ENCODE data around the gene MEF2D. TPM values are rescaled to one million over a fixed set of nuclear protein-coding genes. Genes with fewer than 3 reads are reported as not detected.

Gene MEF2D
- polyA plus RNA-seq, 1 donor (not counting 4 experiments of a cell fraction or from before 2014, with no cell fraction given) = 9.3 TPM

GRCh38 chr1:156508955-156509234, 8.3 kb upstream of the MEF2D start:
- Histone ChIP-seq H3K9ac (ENCODE audit: control insufficient read depth, extremely low read depth, insufficient read depth, low read length) (no peak overlapping the region), H2AFZ (ENCODE audit: control insufficient read depth, low read length) (no peak overlapping the region), H3K79me2 (ENCODE audit: control insufficient read depth, insufficient read depth, low read length) (no peaks in the 10 kb centered on the region), H3K9me1 (ENCODE audit: control insufficient read depth, extremely low read depth, insufficient read depth, low read length) (no peaks in the 10 kb centered on the region), H3K27ac (ENCODE audit: control insufficient read depth, insufficient read depth, low read length) (no peak overlapping the region), H3K4me3 (ENCODE audit: control insufficient read depth in 2 of 3, extremely low read depth in 1 of 3, insufficient read depth in 2 of 3, low read depth in 1 of 3, low read length in 3 of 3) (no peak overlapping the region), H4K20me1 (ENCODE audit: control insufficient read depth, extremely low read depth, insufficient read depth, low read length) (no peaks in the 10 kb centered on the region), H3K4me1 (ENCODE audit: control insufficient read depth, extremely low read depth, insufficient read depth, low read length) (peaks cover 16% of the 10 kb centered on the region), H3K4me2 (ENCODE audit: control insufficient read depth, extremely low read depth, insufficient read depth, low read depth, low read length) (no peak overlapping the region), H3K36me3 (ENCODE audit: control insufficient read depth in 2 of 2, extremely low read depth in 1 of 2, insufficient read depth in 2 of 2, low read length in 2 of 2) (no peaks in the 10 kb centered on the region), H3K27me3 (ENCODE audit: control insufficient read depth, extremely low read depth, insufficient read depth, low read length) (no peaks in the 10 kb centered on the region), H3K9me3 (ENCODE audit: control insufficient read depth, low read depth, low read length) (no peaks in the 10 kb centered on the region)
- FAIRE-seq (no peak), DNase-seq (ENCODE audit: low read depth, low spot score) (no peak)
- TF ChIP-seq CTCF (optimal IDR thresholded peaks at IDR 0.05 in 1 of 3, IDR thresholded peaks at IDR 0.05 in 1 of 3, conservative IDR thresholded peaks at IDR 0.05 in 1 of 3; ENCODE audit: extremely low read depth in 1 of 3, insufficient read depth in 2 of 3, low read length in 3 of 3) (no peak), EZH2 (IDR thresholded peaks at IDR 0.05; ENCODE audit: low read length) (no peak)
- dilution Hi-C loops (cut with MboI; ENCODE audit: extremely low pct_ligation_motif_present, low sequenced_read_pairs) = no loop called here

- TF ChIP-seq CTCF (optimal IDR thresholded peaks at IDR 0.05 in 1 of 3, IDR thresholded peaks at IDR 0.05 in 1 of 3, conservative IDR thresholded peaks at IDR 0.05 in 1 of 3; ENCODE audit: extremely low read depth in 1 of 3, insufficient read depth in 2 of 3, low read length in 3 of 3) (no peak), EZH2 (IDR thresholded peaks at IDR 0.05; ENCODE audit: low read length) (no peak)
- H3K4me3 ChIP-seq (ENCODE audit: control insufficient read depth in 2 of 3, extremely low read depth in 1 of 3, insufficient read depth in 2 of 3, low read depth in 1 of 3, low read length in 3 of 3) = no peak overlapping the region
- no peaks in the 10 kb centered on the region for H3K27me3 ChIP-seq (ENCODE audit: control insufficient read depth, extremely low read depth, insufficient read depth, low read length)
- no peaks in the 10 kb centered on the region for H4K20me1 ChIP-seq (ENCODE audit: control insufficient read depth, extremely low read depth, insufficient read depth, low read length)
- H3K9me3 ChIP-seq (ENCODE audit: control insufficient read depth, low read depth, low read length) = no peaks in the 10 kb centered on the region
- H2AFZ ChIP-seq (ENCODE audit: control insufficient read depth, low read length) = no peak overlapping the region
- H3K27ac ChIP-seq (ENCODE audit: control insufficient read depth, insufficient read depth, low read length) = no peak overlapping the region
- dilution Hi-C loops (cut with MboI; ENCODE audit: extremely low pct_ligation_motif_present, low sequenced_read_pairs) = no loop called here
- no peaks in the 10 kb centered on the region for H3K9me1 ChIP-seq (ENCODE audit: control insufficient read depth, extremely low read depth, insufficient read depth, low read length)
- H3K36me3 ChIP-seq (ENCODE audit: control insufficient read depth in 2 of 2, extremely low read depth in 1 of 2, insufficient read depth in 2 of 2, low read length in 2 of 2) = no peaks in the 10 kb centered on the region
- no peak overlapping the region for H3K9ac ChIP-seq (ENCODE audit: control insufficient read depth, extremely low read depth, insufficient read depth, low read length)
- H3K4me2 ChIP-seq (ENCODE audit: control insufficient read depth, extremely low read depth, insufficient read depth, low read depth, low read length) = no peak overlapping the region
- no peaks in the 10 kb centered on the region for H3K79me2 ChIP-seq (ENCODE audit: control insufficient read depth, insufficient read depth, low read length)
- DNase-seq (ENCODE audit: low read depth, low spot score) (no peak), FAIRE-seq (no peak)
- peaks cover 21% of the 10 kb centered on the region for H3K4me1 ChIP-seq (ENCODE audit: control insufficient read depth, extremely low read depth, insufficient read depth, low read length)
Measured at GRCh38 chr1:156508205-156508954, 7.8 kb upstream of the MEF2D start.

Measured in keratinocyte (primary cell).